ENCODE measurements around the gene VTI1B. TPM values are rescaled to one million over a fixed set of nuclear protein-coding genes. Genes with fewer than 3 reads are reported as not detected.

The VTI1B gene
- total RNA-seq, 1 experiment from 2014 or later, result 148 TPM

DNA sequence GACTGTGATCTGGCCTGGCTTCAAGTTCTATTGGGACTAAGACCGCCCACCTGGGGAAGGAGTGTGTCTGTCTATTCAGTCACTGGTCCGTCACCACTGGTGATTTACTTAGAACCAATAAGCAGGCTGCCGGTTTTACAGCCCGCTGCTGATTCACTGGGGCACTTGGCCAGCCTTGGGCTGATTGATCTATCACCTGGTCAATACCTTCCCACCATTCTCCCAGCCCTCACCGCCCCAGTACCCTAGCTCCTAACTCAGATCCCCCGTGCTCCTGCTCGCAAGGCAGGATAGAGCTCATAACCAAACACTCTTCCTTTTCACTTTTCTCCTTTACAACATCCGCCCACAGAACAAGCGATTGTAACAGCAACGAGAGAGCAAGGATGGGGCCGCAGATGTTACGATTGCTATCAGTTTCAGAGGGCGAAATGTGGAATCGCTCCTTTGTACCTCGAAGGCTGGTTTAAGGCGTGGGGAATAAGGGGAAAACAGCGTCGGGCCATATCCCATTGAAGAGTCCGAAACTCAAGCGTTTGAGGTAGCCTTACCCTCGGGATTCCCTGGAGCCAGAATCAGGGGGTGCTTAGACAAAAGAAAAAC, 20.5 kb upstream of the VTI1B start:
- H2AFZ ChIP-seq, result peak overlapping the region; percentile 91
- ChIA-PET CTCF (interaction anchor here (0.8 to 1.1 kb wide), 3 partner anchors 9 to 76 kb away, joined by 3 to 7 read pairs (median 4); no protein-coding TSS in a partner anchor), POLR2A (ENCODE audit: unreplicated experiment) (interaction anchor here (0.5 to 1.0 kb wide), 6 partner anchors 9 to 1335 kb away, joined by 3 to 7 read pairs (median 4); partner anchors contain the start of gene GPHN)
- BruUV-seq (replicated peaks), result TSS peak; percentile 100
- no peaks in the 10 kb centered on the region for H3K9me3 ChIP-seq (ENCODE audit: insufficient read depth, low read depth)
- peak overlapping the region; percentile 97 for H3K4me3 ChIP-seq
- H3K4me1 ChIP-seq (replicated peaks; ENCODE audit: insufficient read depth), result peaks cover 19% of the 10 kb centered on the region
- H3F3A ChIP-seq (ENCODE audit: insufficient read depth, low read depth), result peaks cover 8% of the 10 kb centered on the region; the same call in 1 of the 2 replicates
- H3K27ac ChIP-seq, result peak overlapping the region; percentile 78
- intact Hi-C loops (cut with micrococcal nuclease; ENCODE audit: unreplicated experiment), result loop anchor here (1.0 to 2.0 kb wide), 2 partner anchors 21 to 76 kb away; partner anchors contain the start of genes ARG2 and VTI1B
- peak; percentile 82 to 97 for DNase-seq
- H3K79me2 ChIP-seq (ENCODE audit: low read depth), result peaks cover 31% of the 10 kb centered on the region
- peak overlapping the region; percentile 74 for H3K4me2 ChIP-seq
- no peaks in the 10 kb centered on the region for H3K27me3 ChIP-seq (ENCODE audit: insufficient read depth, low read depth)
- H3K36me3 ChIP-seq (ENCODE audit: low read depth), result peaks cover 29% of the 10 kb centered on the region
- no peaks in the 10 kb centered on the region for H3K9me2 ChIP-seq (ENCODE audit: insufficient read depth)
- TF ChIP-seq, protein P1, sequence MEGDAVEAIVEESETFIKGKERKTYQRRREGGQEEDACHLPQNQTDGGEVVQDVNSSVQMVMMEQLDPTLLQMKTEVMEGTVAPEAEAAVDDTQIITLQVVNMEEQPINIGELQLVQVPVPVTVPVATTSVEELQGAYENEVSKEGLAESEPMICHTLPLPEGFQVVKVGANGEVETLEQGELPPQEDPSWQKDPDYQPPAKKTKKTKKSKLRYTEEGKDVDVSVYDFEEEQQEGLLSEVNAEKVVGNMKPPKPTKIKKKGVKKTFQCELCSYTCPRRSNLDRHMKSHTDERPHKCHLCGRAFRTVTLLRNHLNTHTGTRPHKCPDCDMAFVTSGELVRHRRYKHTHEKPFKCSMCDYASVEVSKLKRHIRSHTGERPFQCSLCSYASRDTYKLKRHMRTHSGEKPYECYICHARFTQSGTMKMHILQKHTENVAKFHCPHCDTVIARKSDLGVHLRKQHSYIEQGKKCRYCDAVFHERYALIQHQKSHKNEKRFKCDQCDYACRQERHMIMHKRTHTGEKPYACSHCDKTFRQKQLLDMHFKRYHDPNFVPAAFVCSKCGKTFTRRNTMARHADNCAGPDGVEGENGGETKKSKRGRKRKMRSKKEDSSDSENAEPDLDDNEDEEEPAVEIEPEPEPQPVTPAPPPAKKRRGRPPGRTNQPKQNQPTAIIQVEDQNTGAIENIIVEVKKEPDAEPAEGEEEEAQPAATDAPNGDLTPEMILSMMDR (conservative IDR thresholded peaks at IDR 0.05), result no peak
- TF ChIP-seq EZH2 (IDR thresholded peaks at IDR 0.05; ENCODE audit: low read depth), result no peak
- H4K20me1 ChIP-seq (ENCODE audit: insufficient read depth), result no peaks in the 10 kb centered on the region; the same call in 1 of the 2 replicates

DNA sequence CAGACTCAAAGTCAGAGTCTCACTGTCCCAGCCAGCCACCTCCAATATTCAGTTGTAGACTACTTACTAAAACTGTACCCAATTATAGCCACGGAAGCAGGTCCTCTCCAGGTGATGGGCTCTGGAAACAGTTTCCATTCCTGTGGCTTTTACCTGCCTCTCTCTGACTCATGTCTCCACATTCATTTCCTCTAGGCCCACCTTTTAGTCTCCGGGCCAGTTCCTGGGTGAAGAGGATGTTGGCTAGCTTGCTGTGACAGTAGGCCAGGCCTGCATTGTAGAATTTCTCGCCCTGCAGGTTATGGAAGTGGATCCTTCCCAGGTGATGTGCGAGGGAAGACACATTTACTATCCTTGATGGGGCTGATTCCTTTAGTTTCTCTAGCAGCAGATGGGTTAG, 15.6 kb upstream of the VTI1B start:
- H3K9me3 ChIP-seq (ENCODE audit: insufficient read depth, low read depth), result no peaks in the 10 kb centered on the region
- no peak overlapping the region for H3K27ac ChIP-seq
- H3K4me3 ChIP-seq, result no peak overlapping the region
- H4K20me1 ChIP-seq (ENCODE audit: insufficient read depth), result no peaks in the 10 kb centered on the region; the same call in 1 of the 2 replicates
- H3F3A ChIP-seq (ENCODE audit: insufficient read depth, low read depth), result peaks cover 6% of the 10 kb centered on the region; the same call in 1 of the 2 replicates
- intact Hi-C loops (cut with micrococcal nuclease; ENCODE audit: unreplicated experiment), result no loop called here
- peaks cover 62% of the 10 kb centered on the region for H3K36me3 ChIP-seq (ENCODE audit: low read depth)
- H2AFZ ChIP-seq, result no peak overlapping the region
- ChIA-PET POLR2A (ENCODE audit: unreplicated experiment) (interaction anchor here (0.7 kb wide), 1 partner anchor 758 kb away, joined by 4 read pairs; no protein-coding TSS in a partner anchor), CTCF (no interaction called here)
- H3K9me2 ChIP-seq (ENCODE audit: insufficient read depth), result no peaks in the 10 kb centered on the region
- H3K4me1 ChIP-seq (replicated peaks; ENCODE audit: insufficient read depth), result peaks cover 19% of the 10 kb centered on the region
- H3K4me2 ChIP-seq, result no peak overlapping the region
- DNase-seq, result peak in 1 of 2 experiments; percentile 45
- TF ChIP-seq, protein P1 (conservative IDR thresholded peaks at IDR 0.05), result no peak
- TF ChIP-seq EZH2 (IDR thresholded peaks at IDR 0.05; ENCODE audit: low read depth), result no peak
- peaks cover 29% of the 10 kb centered on the region for H3K79me2 ChIP-seq (ENCODE audit: low read depth)
- no TSS peak for BruUV-seq (replicated peaks)
- no peaks in the 10 kb centered on the region for H3K27me3 ChIP-seq (ENCODE audit: insufficient read depth, low read depth)

DNA sequence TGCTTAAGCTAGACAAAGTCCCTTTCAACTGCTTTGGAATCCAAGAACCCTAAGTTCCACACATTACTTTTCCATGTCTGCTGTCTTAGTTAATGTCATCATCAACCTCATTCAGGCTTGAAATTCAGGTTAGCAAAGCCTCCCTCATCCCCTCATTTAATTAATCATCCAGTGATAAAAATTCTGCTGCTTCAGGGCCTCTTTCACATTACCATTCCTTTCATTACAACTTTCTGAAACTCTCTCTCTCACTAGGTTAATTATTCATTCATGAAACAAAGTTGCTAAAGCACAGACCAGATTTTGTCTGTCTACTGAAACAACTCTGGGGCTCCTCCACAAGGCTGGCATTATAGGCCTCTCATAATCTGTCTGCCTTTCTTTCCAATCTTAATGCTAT, 9.4 kb upstream of the VTI1B start:
- DNase-seq, result no peak
- Histone ChIP-seq H3K9me3 (ENCODE audit: insufficient read depth, low read depth) (no peaks in the 10 kb centered on the region), H3K27me3 (ENCODE audit: insufficient read depth, low read depth) (no peaks in the 10 kb centered on the region), H2AFZ (no peak overlapping the region), H3K9me2 (ENCODE audit: insufficient read depth) (no peaks in the 10 kb centered on the region), H3K4me1 (replicated peaks; ENCODE audit: insufficient read depth) (peaks cover 27% of the 10 kb centered on the region), H3K4me3 (no peak overlapping the region), H3F3A (ENCODE audit: insufficient read depth, low read depth) (peaks cover 39% of the 10 kb centered on the region), H4K20me1 (ENCODE audit: insufficient read depth) (peaks cover 4% of the 10 kb centered on the region), H3K36me3 (ENCODE audit: low read depth) (peaks cover 55% of the 10 kb centered on the region), H3K4me2 (no peak overlapping the region), H3K27ac (no peak overlapping the region), H3K79me2 (ENCODE audit: low read depth) (peaks cover 19% of the 10 kb centered on the region)
- TF ChIP-seq, protein P1 (conservative IDR thresholded peaks at IDR 0.05), result no peak
- no peak for TF ChIP-seq EZH2 (IDR thresholded peaks at IDR 0.05; ENCODE audit: low read depth)
- intact Hi-C loops (cut with micrococcal nuclease; ENCODE audit: unreplicated experiment), result no loop called here
- BruUV-seq (replicated peaks), result no TSS peak
- ChIA-PET CTCF (interaction anchor here (0.6 kb wide), 1 partner anchor 157 kb away, joined by 3 read pairs; no protein-coding TSS in a partner anchor), POLR2A (ENCODE audit: unreplicated experiment) (no interaction called here)
